ENCODE data around the gene CCT2.

- TF ChIP-seq CTCF (IDR thresholded peaks at IDR 0.05) (no peak), POLR2A (IDR thresholded peaks at IDR 0.05) (no peak)
Observed at GRCh38 chr12:69570000-69570516, 15.2 kb upstream of the CCT2 start.

Data from lower leg skin (tissue), 3 donors.